ENCODE results near the gene DSG3. TPM values are rescaled to one million over a fixed set of nuclear protein-coding genes. Genes with fewer than 3 reads are reported as not detected.

DSG3 gene
- total and polyA plus RNA-seq, 8 donors = not detected

DNA sequence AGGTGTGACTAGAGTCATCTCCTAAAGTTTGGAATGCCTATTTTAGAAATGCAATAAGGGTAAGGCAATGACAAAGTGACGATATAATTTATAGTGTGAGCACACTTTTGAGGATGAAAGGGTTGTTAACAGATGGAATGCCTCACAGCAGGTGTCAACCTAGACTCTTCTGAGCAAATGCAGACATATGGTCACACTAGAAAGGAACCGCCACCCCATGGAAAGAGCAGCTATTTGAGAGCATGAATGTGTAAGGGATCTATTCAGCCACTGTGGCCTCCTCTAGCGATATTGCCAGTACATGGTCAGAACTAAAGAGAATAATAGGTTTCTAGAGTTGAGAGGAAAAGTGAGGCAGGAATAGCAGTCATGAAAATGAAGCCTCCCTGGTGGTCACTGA is 68.9 kb downstream of the DSG3 start:
- ATAC-seq = no peak
- H3K27me3 ChIP-seq = no peaks in the 10 kb centered on the region
- intact Hi-C loops (cut with DNase I) = no loop called here

DNA sequence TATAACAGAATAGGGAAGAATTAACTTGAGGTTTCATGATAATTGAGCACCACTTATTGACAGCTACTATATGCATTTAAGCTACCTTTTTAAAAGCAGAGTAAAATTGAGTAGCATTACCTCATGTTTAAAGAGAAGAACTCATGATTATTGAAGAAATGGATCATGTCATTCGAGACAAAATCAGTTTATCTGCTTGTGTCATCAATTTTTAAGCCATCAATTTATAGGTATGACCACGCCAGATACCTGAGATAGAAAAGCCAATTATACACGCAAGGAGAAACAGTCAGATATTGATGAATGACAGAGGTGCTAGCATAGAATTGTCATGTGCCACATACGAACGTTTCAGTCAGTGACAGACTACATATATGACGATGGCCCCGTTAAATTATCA is 78.8 kb downstream of the DSG3 start:
- intact Hi-C loops (cut with DNase I) = no loop called here
- no peak for ATAC-seq
- DNase-seq = no peak
- TF ChIP-seq, protein P1, sequence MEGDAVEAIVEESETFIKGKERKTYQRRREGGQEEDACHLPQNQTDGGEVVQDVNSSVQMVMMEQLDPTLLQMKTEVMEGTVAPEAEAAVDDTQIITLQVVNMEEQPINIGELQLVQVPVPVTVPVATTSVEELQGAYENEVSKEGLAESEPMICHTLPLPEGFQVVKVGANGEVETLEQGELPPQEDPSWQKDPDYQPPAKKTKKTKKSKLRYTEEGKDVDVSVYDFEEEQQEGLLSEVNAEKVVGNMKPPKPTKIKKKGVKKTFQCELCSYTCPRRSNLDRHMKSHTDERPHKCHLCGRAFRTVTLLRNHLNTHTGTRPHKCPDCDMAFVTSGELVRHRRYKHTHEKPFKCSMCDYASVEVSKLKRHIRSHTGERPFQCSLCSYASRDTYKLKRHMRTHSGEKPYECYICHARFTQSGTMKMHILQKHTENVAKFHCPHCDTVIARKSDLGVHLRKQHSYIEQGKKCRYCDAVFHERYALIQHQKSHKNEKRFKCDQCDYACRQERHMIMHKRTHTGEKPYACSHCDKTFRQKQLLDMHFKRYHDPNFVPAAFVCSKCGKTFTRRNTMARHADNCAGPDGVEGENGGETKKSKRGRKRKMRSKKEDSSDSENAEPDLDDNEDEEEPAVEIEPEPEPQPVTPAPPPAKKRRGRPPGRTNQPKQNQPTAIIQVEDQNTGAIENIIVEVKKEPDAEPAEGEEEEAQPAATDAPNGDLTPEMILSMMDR (IDR thresholded peaks at IDR 0.05) = no peak
- H3K9me3 ChIP-seq = no peaks in the 10 kb centered on the region
- no peaks in the 10 kb centered on the region for H3K4me1 ChIP-seq
- H3K27ac ChIP-seq = no peak overlapping the region
- H3K27me3 ChIP-seq = no peaks in the 10 kb centered on the region
- H3K36me3 ChIP-seq = peaks cover 0 to 6% of the 10 kb centered on the region in 2 donors
- H3K4me3 ChIP-seq = no peak overlapping the region

More for the DNA sequence above, 68.9 kb downstream of the DSG3 start:
- TF ChIP-seq, protein P1 (IDR thresholded peaks at IDR 0.05) = no peak
- Histone ChIP-seq H3K27ac (no peak overlapping the region), H3K4me1 (no peaks in the 10 kb centered on the region), H3K9me3 (no peaks in the 10 kb centered on the region), H3K36me3 (no peaks in the 10 kb centered on the region), H3K4me3 (no peak overlapping the region)
- no peak for DNase-seq

Other genes starting within 250 kb of the DSG3 start
- not detected for gene DSG1, start 129.6 kb upstream of the DSG3 start, total RNA-seq
- not detected for gene DSG1, start 129.6 kb upstream of the DSG3 start, polyA plus RNA-seq (ENCODE audit: insufficient read length in 6 of 6)
- gene DSG4, start 71.0 kb upstream of the DSG3 start, total RNA-seq = not detected
- gene DSG4, start 71.0 kb upstream of the DSG3 start, polyA plus RNA-seq (ENCODE audit: insufficient read length in 6 of 6) = not detected
- gene DSG2, start 50.4 kb downstream of the DSG3 start, total RNA-seq = 10 to 100 TPM; 39.4 to 66.0 TPM
- gene DSG2, start 50.4 kb downstream of the DSG3 start, polyA plus RNA-seq (ENCODE audit: insufficient read length in 6 of 6) = 10 to 100 TPM; 36.2 to 45.0 (median 42.3) TPM
- not detected for gene TTR, start 144.1 kb downstream of the DSG3 start, total RNA-seq
- 1 to 10 TPM in 2 of 6 donors, under 1 TPM in 4; 0.32 to 2.0 (median 0.57) TPM for gene TTR, start 144.1 kb downstream of the DSG3 start, polyA plus RNA-seq (ENCODE audit: insufficient read length in 6 of 6)
- 1 to 10 TPM; 4.6 to 5.7 TPM for gene B4GALT6, start 236.8 kb downstream of the DSG3 start, total RNA-seq
- 10 to 100 TPM; 17.3 to 22.7 (median 20.6) TPM for gene B4GALT6, start 236.8 kb downstream of the DSG3 start, polyA plus RNA-seq (ENCODE audit: insufficient read length in 6 of 6)

Data from left lung (tissue), 10 donors.